Dermis microvascular lymphatic vessel endothelial cell (primary cell): ENCODE results near the gene MYO5C. TPM values are rescaled to one million over a fixed set of nuclear protein-coding genes. Genes with fewer than 3 reads are reported as not detected.

Source experiments
- DNase-seq, 2 donors: peaks; one replicate each; pipeline versions ENCODE4 v3.0.0 to v3.0.0-alpha.2; 2010; ENCODE audit warnings: low read depth in 2 of 2
- total RNA-seq: library from RNA; depleted of rRNA; stranded (reverse); fragments of >200 nt; gene quantifications from 2 replicates; pipeline ENCODE4 v1.2.1, GENCODE V29; 2014

The MYO5C gene
- 13.0 TPM in 2 replicates for total RNA-seq

- DNase-seq: peak; percentile 73 to 96
These were observed at the start of gene MYO5C for GRCh38 chr15:52295421-52296001. Gene MYO5C, minus strand, starts transcription at chr15:52295804. Its CDS starts 168 bp downstream, at chr15:52295636.

GRCh38 chr15:52344592-52344991 is 49.0 kb upstream of the MYO5C start:
- DNase-seq: no peak

- DNase-seq: peak in 1 of 2 donors; percentile 35
These were observed 48.2 kb upstream of the MYO5C start for GRCh38 chr15:52343831-52344230.

- DNase-seq: no peak
These were observed 44.5 kb upstream of the MYO5C start for GRCh38 chr15:52340093-52340492.

- no peak for DNase-seq
These were observed 43.3 kb upstream of the MYO5C start for GRCh38 chr15:52338891-52339290.

- DNase-seq: peak in 1 of 2 donors; percentile 14
These were observed 42.5 kb upstream of the MYO5C start for GRCh38 chr15:52338058-52338457.

- DNase-seq: peak in 1 of 2 donors; percentile 47
These were observed 41.7 kb upstream of the MYO5C start for GRCh38 chr15:52337198-52337853.

GRCh38 chr15:52336529-52336928 is 40.9 kb upstream of the MYO5C start:
- peak in 1 of 2 donors; percentile 17 for DNase-seq

- DNase-seq: no peak
These were observed 39.0 kb upstream of the MYO5C start for GRCh38 chr15:52334491-52335160.

- peak; percentile 32 to 70 for DNase-seq
These were observed 36.1 kb upstream of the MYO5C start for GRCh38 chr15:52331490-52332240.

- no peak for DNase-seq
These were observed 34.4 kb upstream of the MYO5C start for GRCh38 chr15:52329987-52330386.

- DNase-seq: no peak
These were observed 33.5 kb upstream of the MYO5C start for GRCh38 chr15:52329150-52329549.

GRCh38 chr15:52328680-52329079 is 33.1 kb upstream of the MYO5C start:
- no peak for DNase-seq

GRCh38 chr15:52326756-52327155 is 31.2 kb upstream of the MYO5C start:
- no peak for DNase-seq

GRCh38 chr15:52324109-52324508 is 28.5 kb upstream of the MYO5C start:
- DNase-seq: no peak

GRCh38 chr15:52318729-52319500 is 23.3 kb upstream of the MYO5C start:
- DNase-seq: no peak

- no peak for DNase-seq
These were observed 22.1 kb upstream of the MYO5C start for GRCh38 chr15:52317688-52318087.

GRCh38 chr15:52317022-52317421 is 21.4 kb upstream of the MYO5C start:
- no peak for DNase-seq

GRCh38 chr15:52309154-52309548 is 13.5 kb upstream of the MYO5C start:
- no peak for DNase-seq

- peak in 1 of 2 donors; percentile 42 for DNase-seq
These were observed 13.0 kb upstream of the MYO5C start for GRCh38 chr15:52308446-52309153.

GRCh38 chr15:52307847-52308246 is 12.2 kb upstream of the MYO5C start:
- no peak for DNase-seq
